Immature natural killer cell (primary cell): ENCODE measurements around the gene STX16. TPM values are rescaled to one million over a fixed set of nuclear protein-coding genes. Genes with fewer than 3 reads are reported as not detected.

Experiments used
- DNase-seq, 3 donors: peaks; one replicate each; pipeline ENCODE4 v3.0.0; 2022; ENCODE audit warnings: mixed read lengths in 1 of 3
- H3K27ac Mint-ChIP-seq, 6 donors: one replicate each; pipeline ENCODE4 v1.8.0; 2020; ENCODE audit warnings: mixed read lengths in 6 of 6, mild to moderate bottlenecking in 5 of 6, inconsistent platforms in 4 of 6, moderate library complexity in 3 of 6
- H3K27me3 Mint-ChIP-seq, 3 donors: one replicate each; pipeline ENCODE4 v1.8.0; 2020 to 2021; ENCODE audit warnings: low read depth in 3 of 3, mild to moderate bottlenecking in 3 of 3, mixed read lengths in 3 of 3, moderate library complexity in 3 of 3, inconsistent platforms in 1 of 3
- H3K36me3 Mint-ChIP-seq, 3 donors: one replicate each; pipeline ENCODE4 v1.8.0; 2020; ENCODE audit warnings: mixed read lengths in 3 of 3, inconsistent platforms in 2 of 3, mild to moderate bottlenecking in 2 of 3
- H3K4me1 Mint-ChIP-seq, 2 donors: one replicate each; pipeline ENCODE4 v1.8.0; 2020; ENCODE audit warnings: inconsistent platforms in 2 of 2, mild to moderate bottlenecking in 2 of 2, mixed read lengths in 2 of 2, moderate library complexity in 1 of 2
- H3K4me3 Mint-ChIP-seq, 5 donors: one replicate each; pipeline ENCODE4 v1.8.0; 2020; ENCODE audit warnings: mild to moderate bottlenecking in 5 of 5, mixed read lengths in 5 of 5, inconsistent platforms in 3 of 5, moderate library complexity in 3 of 5
- H3K9me3 Mint-ChIP-seq, 6 donors: one replicate each; pipeline ENCODE4 v1.8.0; 2020; ENCODE audit warnings: mild to moderate bottlenecking in 6 of 6, mixed read lengths in 6 of 6, inconsistent platforms in 4 of 6, moderate library complexity in 3 of 6
- polyA plus RNA-seq, 3 donors: library from polyadenylated mRNA; unstranded; fragments of 300-500 nt; fragmentation: Illumina TruSeq; gene quantifications; one replicate each; pipeline ENCODE4 v1.2.3, GENCODE V29; 2021

STX16 gene
- polyA plus RNA-seq, 3 donors from 2014 or later = 17.2 to 24.9 (median 21.1) TPM

DNA sequence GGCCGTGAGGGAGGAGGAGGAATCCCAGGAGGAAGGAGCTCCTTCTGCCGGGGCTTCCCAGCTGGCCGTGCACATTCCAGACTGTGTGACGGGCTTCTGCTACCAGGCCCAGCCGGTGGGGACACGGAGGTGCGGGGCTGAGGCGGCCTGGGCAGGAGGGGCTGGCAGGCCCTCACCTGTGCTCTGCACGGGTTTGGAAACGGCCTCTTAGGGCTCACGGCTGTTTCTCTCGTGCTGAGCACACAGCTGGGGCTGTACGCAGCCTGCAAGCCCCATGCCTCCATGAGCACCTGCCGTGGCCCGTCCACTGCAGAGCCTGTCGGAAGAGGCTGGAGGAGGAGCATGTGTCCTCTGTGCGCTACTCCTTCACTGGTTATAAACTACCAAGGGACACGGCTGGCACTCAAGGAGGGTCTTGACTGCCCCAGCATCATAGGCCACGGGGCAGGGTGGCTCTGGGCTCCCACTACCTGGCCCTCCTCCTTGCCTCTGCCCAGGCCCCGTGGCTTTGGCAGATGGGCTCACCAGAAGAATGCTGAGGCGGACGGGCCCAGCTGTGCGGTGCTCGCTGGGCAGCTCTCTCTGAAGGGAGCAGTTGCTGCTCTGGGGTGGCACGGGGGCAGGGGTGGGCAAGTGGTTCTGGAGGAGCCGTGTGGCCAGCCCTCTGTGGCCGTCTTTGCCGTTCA, 57.3 kb downstream of the STX16 start:
- Mint-ChIP-seq H3K9me3 (no peaks in the 10 kb centered on the region), H3K4me3 (no peak overlapping the region), H3K27me3 (peaks cover 0 to 4% (median 2%) of the 10 kb centered on the region in 3 donors), H3K36me3 (peaks cover 2 to 17% (median 10%) of the 10 kb centered on the region in 3 donors), H3K4me1 (no peaks in the 10 kb centered on the region), H3K27ac (no peak overlapping the region)
- no peak for DNase-seq

DNA sequence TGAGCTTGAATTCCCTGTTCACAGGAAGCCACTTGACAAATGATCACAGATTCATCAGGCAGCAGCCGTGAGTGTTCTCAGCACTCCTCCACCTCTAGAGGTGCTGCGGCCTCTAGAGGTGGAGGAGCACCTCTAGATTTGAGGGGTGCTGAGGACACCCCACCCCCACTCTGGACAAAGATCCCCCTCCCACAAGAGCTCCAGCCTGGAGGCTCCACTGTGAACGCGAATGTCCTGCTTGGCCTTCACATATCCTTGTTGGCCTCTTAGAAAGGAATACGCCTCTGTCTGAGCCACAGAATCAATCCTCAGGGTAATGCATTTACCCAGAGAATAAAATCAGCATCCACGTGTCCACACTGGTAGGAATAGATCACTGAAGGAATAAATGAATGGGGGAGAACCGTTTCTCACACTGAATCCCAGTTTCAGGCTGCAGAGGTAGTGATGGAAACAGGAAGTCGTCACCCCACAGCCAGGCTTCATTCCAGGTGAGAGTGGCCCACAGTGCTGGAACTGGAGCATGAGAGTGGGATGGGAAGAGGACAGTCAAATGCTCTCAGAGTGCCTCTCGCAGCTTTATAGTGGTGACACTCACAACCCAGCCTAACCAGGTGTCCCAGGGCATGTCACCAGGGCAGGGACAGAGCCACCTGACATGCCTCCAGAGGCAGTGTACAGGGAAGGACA, 58.1 kb downstream of the STX16 start:
- Mint-ChIP-seq H3K27me3 (peaks cover 0 to 4% (median 2%) of the 10 kb centered on the region in 3 donors), H3K9me3 (no peaks in the 10 kb centered on the region), H3K4me1 (no peaks in the 10 kb centered on the region), H3K27ac (no peak overlapping the region), H3K4me3 (no peak overlapping the region), H3K36me3 (peaks cover 0 to 17% (median 5%) of the 10 kb centered on the region in 3 donors)
- DNase-seq = no peak

DNA sequence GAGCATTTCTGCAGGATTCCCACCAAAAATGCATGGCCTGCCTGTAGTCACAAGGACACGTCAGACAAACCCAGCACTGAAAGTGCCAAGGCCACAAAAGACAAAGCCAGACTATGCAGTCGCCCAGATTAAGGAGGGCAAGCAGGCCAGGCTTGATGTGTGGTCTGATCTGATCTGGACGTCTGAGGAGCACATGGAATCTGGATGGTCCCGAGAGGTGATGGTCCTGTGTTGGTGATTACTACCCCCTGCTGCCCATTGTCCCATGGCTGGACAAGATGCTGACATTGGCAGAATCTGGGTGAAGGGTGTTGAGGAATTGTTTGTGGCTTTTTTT, 58.6 kb downstream of the STX16 start:
- Mint-ChIP-seq H3K27ac (no peak overlapping the region), H3K4me3 (no peak overlapping the region), H3K9me3 (no peaks in the 10 kb centered on the region), H3K4me1 (no peaks in the 10 kb centered on the region), H3K36me3 (peaks cover 0 to 14% (median 2%) of the 10 kb centered on the region in 3 donors), H3K27me3 (peaks cover 0 to 4% (median 2%) of the 10 kb centered on the region in 3 donors)
- DNase-seq = no peak

DNA sequence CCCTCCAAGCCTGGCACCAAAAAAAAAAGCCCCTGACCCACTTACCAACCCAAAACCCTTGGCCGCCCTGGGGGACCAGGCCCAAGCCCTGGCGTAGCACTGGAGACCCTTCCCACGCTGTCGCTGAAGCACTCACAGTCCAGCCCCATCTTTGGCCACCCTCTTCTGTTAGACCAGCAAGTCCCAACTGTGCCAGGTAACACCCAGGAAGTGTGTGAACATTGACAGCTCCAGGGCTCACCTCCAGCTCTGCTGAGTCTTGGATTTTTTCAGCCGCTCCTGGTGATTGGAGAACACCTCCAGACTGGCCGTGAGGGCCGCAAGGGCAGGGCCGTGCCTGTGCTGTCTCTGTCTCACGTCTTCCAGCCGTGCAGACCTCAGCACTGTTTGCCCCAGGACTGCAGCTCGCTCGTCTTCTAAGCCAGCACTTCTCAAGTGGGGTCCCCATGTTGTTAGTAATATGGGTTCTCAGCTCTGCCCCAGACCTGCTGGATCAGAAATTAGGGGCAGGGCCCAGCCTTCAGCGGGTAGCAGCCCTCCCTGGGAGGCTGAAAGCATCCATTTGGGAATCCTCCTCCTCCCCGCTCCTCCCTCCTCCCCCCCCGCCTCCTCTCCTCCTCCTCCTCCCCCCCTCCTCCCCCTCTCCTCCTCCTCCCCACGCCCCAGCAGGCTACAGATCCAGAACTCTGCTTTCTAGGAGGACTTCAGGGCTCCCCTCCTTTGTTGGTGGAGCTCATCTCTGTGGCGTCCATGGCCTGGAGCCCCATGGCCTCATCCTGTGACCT, 59.6 kb downstream of the STX16 start:
- H3K4me3 Mint-ChIP-seq = no peak overlapping the region

DNA sequence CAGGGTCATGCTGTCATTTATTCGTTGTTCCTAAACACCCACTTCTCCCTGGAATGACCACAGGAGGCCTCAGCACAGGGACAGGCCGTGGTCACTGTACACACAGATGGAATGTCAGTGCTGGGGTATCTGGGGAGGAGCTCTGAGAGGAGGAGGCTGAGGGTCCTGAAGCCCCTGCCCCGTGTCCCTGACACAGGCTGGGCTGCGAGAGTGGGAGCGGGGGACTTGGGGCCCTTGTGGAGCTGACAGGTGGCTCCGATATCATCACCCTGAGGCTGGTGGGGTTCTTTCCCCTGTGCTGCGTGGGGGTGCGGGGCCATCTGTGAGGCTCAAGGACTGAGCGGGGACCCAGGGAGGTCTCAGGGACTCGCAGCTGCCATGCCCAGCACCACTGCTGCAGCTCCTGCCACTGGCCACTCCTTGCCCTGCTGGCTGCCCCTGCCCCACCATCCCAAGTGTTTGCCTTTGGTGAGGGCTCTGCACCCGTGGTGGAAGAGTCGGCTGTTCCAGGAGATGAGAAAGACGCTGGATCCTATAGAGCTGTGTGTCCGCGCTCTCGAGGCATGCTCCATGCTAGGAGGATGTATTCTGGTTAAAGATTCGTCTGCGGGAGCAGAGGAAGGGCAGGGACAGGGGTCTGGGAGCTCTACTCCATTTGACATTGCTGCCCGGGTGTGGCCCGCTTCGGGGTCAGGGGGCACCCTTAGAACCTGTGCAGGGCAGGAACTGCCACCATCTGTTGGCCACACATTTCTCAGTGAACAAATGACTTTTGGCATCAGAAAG, 60.4 kb downstream of the STX16 start:
- Mint-ChIP-seq H3K4me1 (no peaks in the 10 kb centered on the region), H3K27me3 (peaks cover 0 to 4% (median 2%) of the 10 kb centered on the region in 3 donors), H3K4me3 (no peak overlapping the region), H3K36me3 (peaks cover 0 to 5% (median 0%) of the 10 kb centered on the region in 3 donors), H3K27ac (no peak overlapping the region), H3K9me3 (no peaks in the 10 kb centered on the region)
- no peak for DNase-seq

More for the DNA sequence above, 59.6 kb downstream of the STX16 start:
- no peaks in the 10 kb centered on the region for H3K9me3 Mint-ChIP-seq
- DNase-seq = no peak
- H3K36me3 Mint-ChIP-seq = peaks cover 0 to 5% (median 0%) of the 10 kb centered on the region in 3 donors
- H3K27ac Mint-ChIP-seq = no peak overlapping the region
- H3K27me3 Mint-ChIP-seq = peaks cover 0 to 4% (median 2%) of the 10 kb centered on the region in 3 donors
- no peaks in the 10 kb centered on the region for H3K4me1 Mint-ChIP-seq

DNA sequence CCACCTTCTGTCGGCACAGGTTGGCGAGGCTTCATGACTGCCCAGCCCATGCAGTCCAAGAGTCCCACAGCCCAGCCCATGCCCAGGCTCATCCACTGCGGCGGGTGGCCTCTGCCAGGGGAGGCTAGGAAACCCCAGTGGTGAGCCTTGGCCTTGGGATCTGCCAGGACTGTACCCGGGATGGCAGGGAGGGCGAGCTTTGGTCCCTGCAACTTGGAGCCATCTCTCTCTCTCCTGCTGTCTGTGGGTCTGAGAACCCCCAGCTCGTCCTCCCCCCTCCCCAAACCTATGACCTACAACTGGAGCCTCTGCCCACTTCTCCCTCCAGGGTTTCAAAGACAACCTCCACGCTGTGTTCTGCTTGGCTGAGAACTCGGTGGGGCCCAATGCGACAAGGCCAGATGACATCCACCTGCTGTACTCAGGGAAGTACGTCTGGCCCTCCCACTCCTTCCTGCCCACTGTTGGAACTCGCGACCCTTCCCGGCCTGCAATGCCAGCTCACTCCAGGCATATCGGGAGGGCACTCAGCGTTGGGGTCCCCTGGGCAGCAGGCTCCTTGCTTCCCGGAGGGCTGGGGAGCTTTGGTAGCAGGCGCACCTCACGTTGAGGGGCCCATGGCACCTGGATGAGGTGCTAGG, 61.2 kb downstream of the STX16 start:
- Mint-ChIP-seq H3K36me3 (peaks cover 0 to 5% (median 0%) of the 10 kb centered on the region in 3 donors), H3K27me3 (peaks cover 0 to 4% (median 2%) of the 10 kb centered on the region in 3 donors), H3K4me1 (no peaks in the 10 kb centered on the region), H3K9me3 (no peaks in the 10 kb centered on the region), H3K27ac (no peak overlapping the region), H3K4me3 (no peak overlapping the region)
- DNase-seq = no peak

DNA sequence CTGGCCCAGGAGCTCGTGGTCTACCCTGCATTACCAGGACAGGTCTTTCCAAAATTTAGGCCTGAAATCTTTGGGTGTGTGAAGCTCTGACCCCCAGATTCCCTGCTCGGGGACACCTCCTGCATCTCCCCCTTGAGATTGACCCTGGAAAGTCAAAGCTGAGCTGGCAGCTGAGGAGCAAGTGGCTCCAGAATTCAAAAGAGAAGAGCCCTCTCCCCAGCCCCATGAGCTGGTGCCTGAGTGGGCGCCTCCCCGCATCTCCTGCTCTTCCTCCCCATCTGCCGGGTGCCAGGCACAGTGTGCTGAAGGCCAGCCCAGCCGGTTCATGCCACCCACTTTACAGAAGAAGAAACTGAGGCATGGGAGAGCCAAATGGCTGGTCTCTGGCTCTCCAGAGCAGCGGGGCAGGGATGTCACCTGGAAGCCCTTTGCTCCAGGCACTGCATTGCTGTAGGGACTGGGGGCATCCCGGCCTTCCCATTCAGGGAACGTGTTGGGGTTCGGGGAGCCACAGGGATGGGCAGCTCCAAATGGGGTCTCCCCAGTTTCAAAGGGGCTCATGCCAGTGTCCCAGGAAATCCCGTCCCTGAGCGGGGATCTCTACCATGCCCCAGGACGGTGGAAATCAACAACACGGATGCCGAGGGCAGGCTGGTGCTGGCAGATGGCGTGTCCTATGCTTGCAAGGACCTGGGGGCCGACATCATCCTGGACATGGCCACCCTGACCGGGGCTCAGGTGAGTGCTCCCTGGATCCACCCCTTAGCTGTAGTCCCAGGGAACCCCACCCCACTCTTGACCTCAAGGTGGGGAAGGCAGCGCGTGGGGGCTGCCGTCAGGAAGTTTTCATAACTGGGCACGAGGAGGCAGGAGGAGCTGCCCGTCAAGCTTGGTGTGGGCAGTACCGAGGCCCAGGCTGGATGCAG, 62.0 kb downstream of the STX16 start:
- Mint-ChIP-seq H3K4me1 (no peaks in the 10 kb centered on the region), H3K4me3 (no peak overlapping the region), H3K27me3 (peaks cover 0 to 4% (median 2%) of the 10 kb centered on the region in 3 donors), H3K27ac (no peak overlapping the region), H3K9me3 (no peaks in the 10 kb centered on the region), H3K36me3 (peaks cover 0 to 5% (median 0%) of the 10 kb centered on the region in 3 donors)
- DNase-seq = no peak

DNA sequence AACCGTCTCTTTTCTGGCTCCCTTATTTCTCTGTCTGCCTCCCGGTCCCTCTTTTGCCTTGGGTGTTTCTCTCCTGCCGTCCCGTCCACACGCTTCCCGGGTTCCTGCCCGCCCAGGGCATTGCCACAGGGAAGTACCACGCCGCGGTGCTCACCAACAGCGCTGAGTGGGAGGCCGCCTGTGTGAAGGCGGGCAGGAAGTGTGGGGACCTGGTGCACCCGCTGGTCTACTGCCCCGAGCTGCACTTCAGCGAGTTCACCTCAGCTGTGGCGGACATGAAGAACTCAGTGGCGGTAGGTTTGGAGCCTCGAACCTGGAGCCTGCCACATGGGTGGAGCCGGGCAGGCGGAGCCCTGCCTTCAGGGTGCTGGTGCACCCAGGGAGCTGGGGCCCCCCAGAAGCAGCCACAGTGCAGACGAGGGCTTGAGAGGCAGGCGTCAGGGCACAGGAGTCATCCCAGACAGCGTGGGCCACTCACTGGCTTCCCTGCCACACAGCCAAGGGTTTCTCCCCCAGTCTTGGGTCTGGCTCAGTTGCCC, 62.8 kb downstream of the STX16 start:
- Mint-ChIP-seq H3K9me3 (no peaks in the 10 kb centered on the region), H3K4me3 (no peak overlapping the region), H3K27ac (no peak overlapping the region), H3K36me3 (peaks cover 0 to 4% (median 0%) of the 10 kb centered on the region in 3 donors), H3K4me1 (no peaks in the 10 kb centered on the region), H3K27me3 (peaks cover 0 to 4% (median 2%) of the 10 kb centered on the region in 3 donors)
- no peak for DNase-seq

DNA sequence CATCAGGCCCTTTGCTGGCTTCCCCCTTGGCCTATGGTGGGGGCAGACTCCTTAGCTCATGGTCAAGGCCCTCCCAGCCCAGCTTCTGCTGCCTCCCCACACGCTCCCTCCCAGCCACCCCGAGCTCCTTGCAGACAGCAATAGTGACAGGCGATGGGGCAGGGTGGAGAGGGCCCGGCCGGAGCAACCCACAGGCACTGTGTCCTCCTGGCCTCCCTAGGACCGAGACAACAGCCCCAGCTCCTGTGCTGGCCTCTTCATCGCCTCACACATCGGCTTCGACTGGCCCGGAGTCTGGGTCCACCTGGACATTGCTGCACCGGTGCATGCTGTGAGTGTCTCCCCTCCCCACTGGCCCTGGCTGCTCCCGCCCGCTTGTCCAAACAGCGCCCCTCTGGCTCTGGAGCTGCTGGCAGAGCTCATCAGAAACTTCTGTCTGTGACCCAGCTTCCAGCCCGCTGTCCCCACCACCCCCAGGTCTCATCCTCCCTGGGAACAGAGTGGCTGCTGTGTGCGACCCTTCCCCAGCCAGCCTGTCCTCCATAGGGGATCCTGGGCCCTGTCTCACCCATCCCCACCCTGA, 63.3 kb downstream of the STX16 start:
- no peak overlapping the region for H3K4me3 Mint-ChIP-seq
- H3K27ac Mint-ChIP-seq = no peak overlapping the region
- no peak for DNase-seq
- peaks cover 0 to 4% (median 2%) of the 10 kb centered on the region in 3 donors for H3K27me3 Mint-ChIP-seq
- no peaks in the 10 kb centered on the region for H3K36me3 Mint-ChIP-seq
- H3K4me1 Mint-ChIP-seq = no peaks in the 10 kb centered on the region
- H3K9me3 Mint-ChIP-seq = no peaks in the 10 kb centered on the region

DNA sequence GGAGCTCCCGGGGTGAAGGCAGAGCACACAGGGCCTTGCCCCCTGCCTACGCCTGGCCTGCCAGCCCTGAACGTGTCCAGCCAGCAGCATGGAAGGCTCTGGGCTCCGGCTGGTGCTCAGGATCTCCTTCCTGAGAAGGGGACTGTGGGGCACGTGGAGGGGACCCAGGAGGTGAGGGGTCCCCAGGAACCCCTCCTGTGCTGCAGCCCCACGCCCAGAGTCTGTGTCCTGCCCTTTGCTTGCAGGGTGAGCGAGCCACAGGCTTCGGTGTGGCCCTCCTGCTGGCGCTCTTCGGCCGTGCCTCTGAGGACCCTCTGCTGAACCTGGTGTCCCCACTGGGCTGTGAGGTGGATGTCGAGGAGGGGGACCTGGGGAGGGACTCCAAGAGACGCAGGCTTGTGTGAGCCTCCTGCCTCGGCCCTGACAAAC, 63.9 kb downstream of the STX16 start:
- H3K27ac Mint-ChIP-seq = no peak overlapping the region
- no peaks in the 10 kb centered on the region for H3K36me3 Mint-ChIP-seq
- H3K4me3 Mint-ChIP-seq = no peak overlapping the region
- peaks cover 0 to 4% (median 2%) of the 10 kb centered on the region in 3 donors for H3K27me3 Mint-ChIP-seq
- DNase-seq = no peak
- H3K9me3 Mint-ChIP-seq = no peaks in the 10 kb centered on the region
- no peaks in the 10 kb centered on the region for H3K4me1 Mint-ChIP-seq

DNA sequence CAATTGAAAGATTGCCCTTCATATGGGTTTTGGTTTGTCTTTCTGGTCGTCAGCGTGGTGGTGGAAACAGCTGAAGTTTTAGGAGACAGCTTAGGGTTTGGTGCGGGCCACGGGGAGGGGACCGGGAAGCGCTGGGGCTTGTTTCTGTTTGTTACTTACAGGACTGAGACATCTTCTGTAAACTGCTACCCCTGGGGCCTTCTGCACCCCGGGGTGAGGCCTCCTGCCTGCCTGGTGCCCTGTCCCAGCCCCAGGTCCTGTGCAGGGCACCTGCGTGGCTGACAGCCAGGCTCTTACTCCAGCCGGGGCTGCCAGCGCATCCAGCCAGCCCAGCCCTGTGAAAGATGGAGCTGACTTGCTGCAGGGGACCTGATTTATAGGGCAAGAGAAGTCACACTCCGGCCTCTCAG, 64.3 kb downstream of the STX16 start:
- Mint-ChIP-seq H3K27me3 (peaks cover 0 to 4% (median 2%) of the 10 kb centered on the region in 3 donors), H3K4me1 (no peaks in the 10 kb centered on the region), H3K36me3 (no peaks in the 10 kb centered on the region), H3K4me3 (no peak overlapping the region), H3K9me3 (no peaks in the 10 kb centered on the region), H3K27ac (no peak overlapping the region)
- DNase-seq = no peak
